ENCODE data around the gene ZBTB38.

The ZBTB38 gene

DNA sequence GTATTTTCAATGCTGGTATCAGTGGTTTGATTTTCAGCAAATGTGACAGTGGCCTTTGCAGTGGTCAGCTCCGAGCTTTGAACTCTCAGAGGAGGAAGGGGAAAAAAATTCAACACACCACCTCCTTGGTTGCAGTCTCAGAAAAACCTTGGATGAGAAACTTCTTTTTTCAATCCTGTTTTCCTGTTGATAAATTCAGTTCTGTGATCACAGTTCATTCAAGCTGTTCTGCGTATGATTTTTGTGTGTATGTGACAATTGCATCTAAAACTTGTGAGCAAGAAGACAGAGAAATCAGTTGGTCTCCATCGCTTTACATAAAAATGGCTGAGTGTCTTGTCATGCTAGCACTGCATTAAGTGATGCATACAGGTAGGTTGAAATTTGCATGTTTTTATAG is 19.2 kb downstream of the ZBTB38 start:
- Histone ChIP-seq H3K36me3 (ENCODE audit: control insufficient read depth, insufficient read depth, low read length) (no peaks in the 10 kb centered on the region), H3K4me1 (ENCODE audit: control insufficient read depth, insufficient read depth, low read length) (peaks cover 4% of the 10 kb centered on the region; the same call in 1 of the 2 replicates), H3K4me3 (ENCODE audit: low read length) (no peak overlapping the region), H3K27ac (ENCODE audit: low read length) (no peak overlapping the region), H3K9me3 (ENCODE audit: control insufficient read depth, insufficient read depth, low read length) (no peaks in the 10 kb centered on the region), H3K27me3 (ENCODE audit: control insufficient read depth, insufficient read depth, low read length) (no peaks in the 10 kb centered on the region)
- no peak for DNase-seq (ENCODE audit: low read depth, low spot score)
- no CpG with 5 or more reads among the region's 3 CpGs for WGBS (ENCODE audit: insufficient coverage, insufficient read length)

DNA sequence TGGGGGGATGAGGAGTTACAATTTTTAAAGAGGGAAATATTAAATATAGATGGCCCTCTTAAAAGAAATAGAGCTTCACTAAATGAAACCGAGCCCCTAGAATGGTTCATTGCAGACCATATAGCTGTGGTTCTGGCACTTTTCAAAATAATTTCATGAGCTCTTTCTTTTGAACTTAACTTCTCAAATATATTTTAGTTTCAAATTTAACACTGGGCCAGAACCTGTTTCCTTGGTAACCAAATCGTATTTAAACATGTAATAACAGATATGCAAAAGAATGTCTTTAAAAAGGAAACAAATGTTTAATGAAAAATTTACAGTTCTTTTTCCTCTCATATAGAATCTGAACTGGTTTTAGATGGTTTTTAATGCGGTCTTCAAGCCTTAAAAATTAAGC is 20.1 kb downstream of the ZBTB38 start:
- DNase-seq (ENCODE audit: low read depth, low spot score) = no peak
- WGBS (ENCODE audit: insufficient coverage, insufficient read length) = no CpG with 5 or more reads among the region's 3 CpGs
- Histone ChIP-seq H3K4me3 (ENCODE audit: low read length) (no peak overlapping the region), H3K27me3 (ENCODE audit: control insufficient read depth, insufficient read depth, low read length) (no peaks in the 10 kb centered on the region), H3K36me3 (ENCODE audit: control insufficient read depth, insufficient read depth, low read length) (no peaks in the 10 kb centered on the region), H3K27ac (ENCODE audit: low read length) (no peak overlapping the region), H3K4me1 (ENCODE audit: control insufficient read depth, insufficient read depth, low read length) (peaks cover 5% of the 10 kb centered on the region; the same call in 1 of the 2 replicates), H3K9me3 (ENCODE audit: control insufficient read depth, insufficient read depth, low read length) (no peaks in the 10 kb centered on the region)

DNA sequence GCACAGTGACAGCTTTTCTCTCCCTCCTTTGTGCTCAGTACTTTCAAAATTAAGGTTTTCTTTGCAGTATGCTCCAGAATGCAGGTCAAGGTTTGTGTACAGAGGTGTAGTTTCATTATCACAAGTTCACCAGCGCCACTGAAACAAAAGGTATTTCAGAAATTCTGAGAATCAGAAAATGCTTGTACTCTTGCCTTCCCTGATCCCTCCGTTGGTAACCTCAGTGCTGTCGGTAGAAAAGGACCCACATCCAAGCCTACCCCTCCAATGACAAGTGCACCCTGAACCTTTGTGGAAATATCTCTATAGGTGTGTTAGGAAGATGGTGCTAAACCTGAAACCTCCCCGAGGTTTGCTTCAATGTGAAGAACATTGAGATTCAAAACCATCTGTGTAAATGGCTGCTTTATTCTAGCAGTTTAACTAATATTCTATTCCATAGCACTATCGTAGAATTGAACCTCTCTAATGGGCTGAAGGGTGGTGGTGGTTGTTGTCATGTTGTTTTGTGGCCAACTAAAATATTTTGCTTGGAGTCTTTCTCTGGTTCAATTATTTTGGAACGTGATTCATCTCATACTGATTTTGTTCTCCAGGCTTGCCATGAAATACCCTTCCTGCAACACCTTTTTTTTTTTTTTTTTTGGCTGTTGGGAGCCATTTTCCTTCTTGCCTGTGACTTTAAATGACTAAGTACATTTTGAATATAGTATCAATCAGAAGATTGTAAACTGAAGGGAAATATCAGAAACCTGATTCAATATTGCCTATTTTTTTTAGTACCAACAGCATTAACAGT is 20.7 kb downstream of the ZBTB38 start:
- DNase-seq (ENCODE audit: low read depth, low spot score) = no peak
- no peak overlapping the region for H3K27ac ChIP-seq (ENCODE audit: low read length)

DNA sequence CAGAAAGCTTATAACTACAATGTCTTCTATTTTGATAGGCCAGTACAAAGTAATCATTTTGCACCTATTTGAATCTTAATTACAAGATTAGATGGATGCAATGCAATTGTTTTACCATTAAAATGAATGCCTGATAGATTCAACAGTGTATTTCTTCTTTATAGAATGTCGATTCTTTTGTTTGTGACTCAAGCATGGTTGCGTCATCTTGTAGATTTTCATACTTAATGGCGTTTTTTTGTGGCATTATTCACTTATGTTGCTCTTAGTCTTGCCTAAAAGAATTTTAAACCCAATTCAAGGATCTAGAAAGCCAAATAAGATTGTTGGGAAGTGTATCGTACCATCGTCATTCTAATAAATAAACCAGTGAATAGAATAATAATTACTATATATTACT is 21.4 kb downstream of the ZBTB38 start:
- no peaks in the 10 kb centered on the region for H3K9me3 ChIP-seq (ENCODE audit: control insufficient read depth, insufficient read depth, low read length)
- H3K4me3 ChIP-seq (ENCODE audit: low read length) = no peak overlapping the region
- peaks cover 8% of the 10 kb centered on the region; the same call in 1 of the 2 replicates for H3K4me1 ChIP-seq (ENCODE audit: control insufficient read depth, insufficient read depth, low read length)
- no peak overlapping the region for H3K27ac ChIP-seq (ENCODE audit: low read length)
- no peaks in the 10 kb centered on the region for H3K27me3 ChIP-seq (ENCODE audit: control insufficient read depth, insufficient read depth, low read length)
- no peaks in the 10 kb centered on the region for H3K36me3 ChIP-seq (ENCODE audit: control insufficient read depth, insufficient read depth, low read length)
- WGBS (ENCODE audit: insufficient coverage, insufficient read length) = no CpG with 5 or more reads among the region's 5 CpGs
- DNase-seq (ENCODE audit: low read depth, low spot score) = no peak

More for the DNA sequence above, 20.7 kb downstream of the ZBTB38 start:
- H3K36me3 ChIP-seq (ENCODE audit: control insufficient read depth, insufficient read depth, low read length) = no peaks in the 10 kb centered on the region
- H3K4me3 ChIP-seq (ENCODE audit: low read length) = no peak overlapping the region
- H3K27me3 ChIP-seq (ENCODE audit: control insufficient read depth, insufficient read depth, low read length) = no peaks in the 10 kb centered on the region
- H3K9me3 ChIP-seq (ENCODE audit: control insufficient read depth, insufficient read depth, low read length) = no peaks in the 10 kb centered on the region
- peaks cover 8% of the 10 kb centered on the region; the same call in 1 of the 2 replicates for H3K4me1 ChIP-seq (ENCODE audit: control insufficient read depth, insufficient read depth, low read length)
- no CpG with 5 or more reads among the region's 6 CpGs for WGBS (ENCODE audit: insufficient coverage, insufficient read length)

DNA sequence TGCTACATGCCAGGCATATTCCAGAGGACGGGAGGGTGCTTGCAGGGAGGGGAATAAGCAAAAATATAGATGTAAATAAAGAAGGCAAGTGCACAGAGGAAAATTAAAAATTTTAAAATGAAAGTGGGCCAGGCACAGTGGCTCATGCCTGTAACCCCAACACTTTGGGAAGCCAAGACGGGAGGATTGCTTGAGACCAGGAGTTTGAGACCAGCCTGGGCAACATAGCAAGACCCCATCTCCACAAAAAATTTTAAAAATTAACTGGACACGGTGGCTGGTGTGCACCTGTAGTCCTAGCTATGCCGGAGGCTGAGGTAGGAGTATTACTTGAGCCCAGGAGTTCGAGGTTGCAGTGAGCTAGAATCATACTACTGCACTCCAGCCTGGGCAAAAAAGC is 22.4 kb downstream of the ZBTB38 start:
- Histone ChIP-seq H3K4me3 (ENCODE audit: low read length) (no peak overlapping the region), H3K27ac (ENCODE audit: low read length) (no peak overlapping the region), H3K27me3 (ENCODE audit: control insufficient read depth, insufficient read depth, low read length) (no peaks in the 10 kb centered on the region), H3K4me1 (ENCODE audit: control insufficient read depth, insufficient read depth, low read length) (peaks cover 8% of the 10 kb centered on the region; the same call in 1 of the 2 replicates), H3K36me3 (ENCODE audit: control insufficient read depth, insufficient read depth, low read length) (no peaks in the 10 kb centered on the region), H3K9me3 (ENCODE audit: control insufficient read depth, insufficient read depth, low read length) (no peaks in the 10 kb centered on the region)
- no CpG with 5 or more reads among the region's 5 CpGs for WGBS (ENCODE audit: insufficient coverage, insufficient read length)
- no peak for DNase-seq (ENCODE audit: low read depth, low spot score)

DNA sequence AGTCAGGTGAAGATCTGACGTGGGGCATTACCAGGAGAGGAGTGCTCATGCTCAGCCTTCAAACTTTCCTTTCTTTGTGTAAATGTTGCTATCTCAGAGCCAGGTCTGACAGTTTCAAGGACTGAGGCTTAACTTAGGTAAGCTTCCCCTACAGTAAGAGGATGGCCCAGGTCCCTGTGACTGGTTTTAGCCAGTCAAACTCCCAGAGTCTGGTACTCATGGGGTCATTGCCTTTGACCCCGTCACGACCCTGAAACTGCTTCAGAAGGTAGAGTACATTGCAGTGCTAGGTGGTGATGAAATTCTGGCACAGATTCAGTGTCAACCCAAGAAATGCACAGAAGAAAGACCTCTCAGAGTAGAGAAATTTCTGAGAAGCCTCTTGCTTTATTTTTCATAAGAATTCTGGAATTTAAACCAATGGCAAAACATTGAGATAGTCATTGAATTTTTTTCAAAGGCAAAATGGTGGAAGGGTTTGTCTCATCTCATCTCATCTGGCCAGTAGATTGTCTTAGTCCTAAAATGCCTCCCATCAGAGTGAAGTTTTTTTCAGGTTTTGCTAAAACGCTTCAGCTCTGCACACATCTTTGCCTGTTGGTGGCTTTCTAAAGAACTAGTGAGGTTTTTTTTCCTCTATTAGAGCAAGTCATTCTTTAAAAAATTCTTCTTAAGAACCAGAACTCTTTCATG is 23.1 kb downstream of the ZBTB38 start:
- Histone ChIP-seq H3K9me3 (ENCODE audit: control insufficient read depth, insufficient read depth, low read length) (no peaks in the 10 kb centered on the region), H3K4me3 (ENCODE audit: low read length) (no peak overlapping the region), H3K36me3 (ENCODE audit: control insufficient read depth, insufficient read depth, low read length) (no peaks in the 10 kb centered on the region), H3K4me1 (ENCODE audit: control insufficient read depth, insufficient read depth, low read length) (peaks cover 8% of the 10 kb centered on the region; the same call in 1 of the 2 replicates), H3K27me3 (ENCODE audit: control insufficient read depth, insufficient read depth, low read length) (no peaks in the 10 kb centered on the region), H3K27ac (ENCODE audit: low read length) (no peak overlapping the region)
- no CpG with 5 or more reads among the region's 4 CpGs for WGBS (ENCODE audit: insufficient coverage, insufficient read length)
- DNase-seq (ENCODE audit: low read depth, low spot score) = no peak

DNA sequence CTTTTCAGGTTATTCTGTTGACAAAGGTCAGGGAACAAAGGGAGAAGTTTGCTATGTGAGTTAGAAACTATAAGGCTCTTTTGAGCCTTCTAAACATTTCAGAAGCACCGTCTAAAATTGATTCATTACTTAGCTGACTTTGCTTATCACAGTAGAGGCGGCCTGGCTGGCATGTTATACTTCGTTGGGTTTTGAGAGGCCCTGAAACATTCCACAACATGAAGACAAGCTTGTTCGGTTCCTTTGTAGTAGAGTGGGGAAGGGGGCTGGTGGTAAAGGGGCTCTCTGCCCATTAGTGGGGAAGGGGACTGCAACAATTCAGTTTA is 23.6 kb downstream of the ZBTB38 start:
- Histone ChIP-seq H3K4me1 (ENCODE audit: control insufficient read depth, insufficient read depth, low read length) (peaks cover 8% of the 10 kb centered on the region; the same call in 1 of the 2 replicates), H3K27ac (ENCODE audit: low read length) (no peak overlapping the region), H3K36me3 (ENCODE audit: control insufficient read depth, insufficient read depth, low read length) (no peaks in the 10 kb centered on the region), H3K27me3 (ENCODE audit: control insufficient read depth, insufficient read depth, low read length) (no peaks in the 10 kb centered on the region), H3K4me3 (ENCODE audit: low read length) (no peak overlapping the region), H3K9me3 (ENCODE audit: control insufficient read depth, insufficient read depth, low read length) (no peaks in the 10 kb centered on the region)
- no CpG with 5 or more reads among the region's 4 CpGs for WGBS (ENCODE audit: insufficient coverage, insufficient read length)
- no peak for DNase-seq (ENCODE audit: low read depth, low spot score)

DNA sequence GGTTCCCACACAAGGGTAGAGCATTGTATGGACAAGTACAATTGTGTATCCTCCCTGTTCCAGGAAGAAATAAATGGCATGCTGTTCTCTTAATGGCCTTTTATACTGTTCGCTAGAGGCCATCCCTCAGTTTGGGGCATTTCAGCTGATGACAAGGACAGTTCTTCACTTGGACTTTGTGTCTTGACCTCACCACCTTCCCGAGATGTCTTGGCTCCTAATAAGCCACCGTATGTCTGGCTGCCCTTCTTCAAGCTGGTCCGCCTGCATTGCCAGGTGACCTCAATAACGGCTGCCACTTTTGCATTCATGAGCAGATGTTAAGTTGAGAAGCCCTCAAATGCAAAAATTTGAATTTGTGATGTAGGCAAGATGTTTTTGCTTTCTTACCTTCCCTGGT is 24.1 kb downstream of the ZBTB38 start:
- Histone ChIP-seq H3K27me3 (ENCODE audit: control insufficient read depth, insufficient read depth, low read length) (no peaks in the 10 kb centered on the region), H3K27ac (ENCODE audit: low read length) (no peak overlapping the region), H3K4me3 (ENCODE audit: low read length) (no peak overlapping the region), H3K9me3 (ENCODE audit: control insufficient read depth, insufficient read depth, low read length) (no peaks in the 10 kb centered on the region), H3K4me1 (ENCODE audit: control insufficient read depth, insufficient read depth, low read length) (peaks cover 8% of the 10 kb centered on the region; the same call in 1 of the 2 replicates), H3K36me3 (ENCODE audit: control insufficient read depth, insufficient read depth, low read length) (no peaks in the 10 kb centered on the region)
- no CpG with 5 or more reads among the region's 5 CpGs for WGBS (ENCODE audit: insufficient coverage, insufficient read length)
- DNase-seq (ENCODE audit: low read depth, low spot score) = no peak

DNA sequence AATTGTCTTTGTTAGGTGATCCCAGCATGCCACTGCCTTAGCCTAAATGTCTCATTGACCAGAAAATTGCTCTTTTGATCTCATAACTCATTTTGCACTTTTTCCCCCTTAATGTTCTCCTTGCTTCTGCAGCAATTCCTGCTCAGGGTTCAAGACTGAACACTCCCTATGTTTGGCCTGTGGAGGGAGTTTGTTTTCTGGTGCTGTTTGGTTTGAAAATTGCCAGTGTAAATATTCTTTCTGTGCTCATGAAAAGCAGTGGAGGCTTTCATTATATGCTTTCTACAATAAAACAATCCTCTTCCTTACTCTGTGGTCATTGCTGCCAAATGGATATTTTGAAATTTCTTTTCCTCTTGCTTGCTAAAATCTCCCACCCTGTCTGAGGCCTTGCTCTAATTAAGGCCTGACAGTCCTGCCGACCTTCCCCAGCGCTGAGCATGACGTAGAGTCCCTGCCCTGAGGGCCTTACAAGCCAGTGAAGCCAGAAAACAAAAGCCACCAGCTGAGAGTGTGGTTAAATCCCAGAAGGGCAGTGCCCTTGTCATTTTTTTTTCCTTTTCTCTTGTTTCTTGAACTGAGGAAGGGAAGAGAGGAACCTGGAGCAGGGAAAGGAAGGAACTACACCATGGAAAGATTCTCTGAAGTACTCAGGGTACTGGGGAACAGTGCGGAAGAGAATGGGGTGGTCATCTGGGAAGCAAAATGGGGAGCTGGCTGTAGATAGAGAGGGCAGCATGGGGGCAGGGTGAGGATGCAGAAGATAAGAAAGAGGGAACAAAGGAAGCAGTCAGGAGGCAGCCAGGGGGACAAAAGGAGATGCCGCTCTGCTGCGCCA is 24.8 kb downstream of the ZBTB38 start:
- H3K4me1 ChIP-seq (ENCODE audit: control insufficient read depth, insufficient read depth, low read length) = peaks cover 8% of the 10 kb centered on the region; the same call in 1 of the 2 replicates

DNA sequence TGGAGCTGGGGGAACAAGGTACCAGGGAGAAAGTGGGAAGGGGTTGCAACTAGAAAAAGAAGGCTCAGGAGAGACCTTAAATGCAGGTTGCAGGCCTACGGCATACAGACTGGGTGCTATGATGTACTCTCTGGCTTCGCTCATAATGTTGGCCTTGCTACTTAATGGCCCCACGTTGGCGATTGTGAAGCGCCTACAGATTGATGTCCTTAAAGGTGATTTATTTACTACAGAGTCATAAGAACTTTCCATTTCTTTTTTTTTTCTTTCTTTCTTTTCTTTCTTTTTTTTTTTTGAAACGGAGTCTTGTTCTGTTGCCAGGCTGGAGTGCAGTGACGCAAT is 25.4 kb downstream of the ZBTB38 start:
- Histone ChIP-seq H3K27ac (ENCODE audit: low read length) (no peak overlapping the region), H3K36me3 (ENCODE audit: control insufficient read depth, insufficient read depth, low read length) (no peaks in the 10 kb centered on the region), H3K27me3 (ENCODE audit: control insufficient read depth, insufficient read depth, low read length) (no peaks in the 10 kb centered on the region), H3K4me3 (ENCODE audit: low read length) (no peak overlapping the region), H3K4me1 (ENCODE audit: control insufficient read depth, insufficient read depth, low read length) (peaks cover 8% of the 10 kb centered on the region; the same call in 1 of the 2 replicates), H3K9me3 (ENCODE audit: control insufficient read depth, insufficient read depth, low read length) (no peaks in the 10 kb centered on the region)
- WGBS (ENCODE audit: insufficient coverage, insufficient read length) = no CpG with 5 or more reads among the region's 7 CpGs
- DNase-seq (ENCODE audit: low read depth, low spot score) = no peak

More for the DNA sequence above, 24.8 kb downstream of the ZBTB38 start:
- WGBS (ENCODE audit: insufficient coverage, insufficient read length) = no CpG with 5 or more reads among the region's 6 CpGs
- H3K36me3 ChIP-seq (ENCODE audit: control insufficient read depth, insufficient read depth, low read length) = no peaks in the 10 kb centered on the region
- DNase-seq (ENCODE audit: low read depth, low spot score) = peak; percentile 43
- H3K9me3 ChIP-seq (ENCODE audit: control insufficient read depth, insufficient read depth, low read length) = no peaks in the 10 kb centered on the region
- H3K27ac ChIP-seq (ENCODE audit: low read length) = no peak overlapping the region
- H3K27me3 ChIP-seq (ENCODE audit: control insufficient read depth, insufficient read depth, low read length) = no peaks in the 10 kb centered on the region
- no peak overlapping the region for H3K4me3 ChIP-seq (ENCODE audit: low read length)
